ENCODE results near the gene GNB1L.

The GNB1L gene

GRCh38 chr22:19748991-19749664 lies 105.5 kb downstream of the GNB1L start:
- DNase-seq (ENCODE audit: low spot score): no peak

- no peak for DNase-seq (ENCODE audit: low spot score)
Observed at GRCh38 chr22:19748139-19748538, 106.5 kb downstream of the GNB1L start.

- DNase-seq (ENCODE audit: low spot score): no peak
Observed at GRCh38 chr22:19747551-19747950, 107.1 kb downstream of the GNB1L start.

- no peak for DNase-seq (ENCODE audit: low spot score)
Observed at GRCh38 chr22:19746726-19747125, 107.9 kb downstream of the GNB1L start.

- no peak for DNase-seq (ENCODE audit: low spot score)
Observed at GRCh38 chr22:19745155-19746101, 109.2 kb downstream of the GNB1L start.

GRCh38 chr22:19744350-19745006 lies 110.2 kb downstream of the GNB1L start:
- no peak for DNase-seq (ENCODE audit: low spot score)

- DNase-seq (ENCODE audit: low spot score): no peak
Observed at GRCh38 chr22:19743651-19744050, 111.0 kb downstream of the GNB1L start.

- no peak for DNase-seq (ENCODE audit: low spot score)
Observed at GRCh38 chr22:19743081-19743480, 111.6 kb downstream of the GNB1L start.

GRCh38 chr22:19742160-19743066 lies 112.3 kb downstream of the GNB1L start:
- no peak for DNase-seq (ENCODE audit: low spot score)

GRCh38 chr22:19741053-19741452 lies 113.6 kb downstream of the GNB1L start:
- no peak for DNase-seq (ENCODE audit: low spot score)

GRCh38 chr22:19740586-19740985 lies 114.1 kb downstream of the GNB1L start:
- DNase-seq (ENCODE audit: low spot score): no peak

- no peak for DNase-seq (ENCODE audit: low spot score)
Observed at GRCh38 chr22:19739911-19740449, 114.7 kb downstream of the GNB1L start.

GRCh38 chr22:19739448-19739895 lies 115.2 kb downstream of the GNB1L start:
- no peak for DNase-seq (ENCODE audit: low spot score)

GRCh38 chr22:19738664-19739447 lies 115.8 kb downstream of the GNB1L start:
- no peak for DNase-seq (ENCODE audit: low spot score)

- DNase-seq (ENCODE audit: low spot score): no peak
Observed at GRCh38 chr22:19737846-19738663, 116.6 kb downstream of the GNB1L start.

- no peak for DNase-seq (ENCODE audit: low spot score)
Observed at GRCh38 chr22:19735665-19736510, 118.8 kb downstream of the GNB1L start.

GRCh38 chr22:19734837-19735382 lies 119.8 kb downstream of the GNB1L start:
- no peak for DNase-seq (ENCODE audit: low spot score)

GRCh38 chr22:19734163-19734562 lies 120.5 kb downstream of the GNB1L start:
- DNase-seq (ENCODE audit: low spot score): no peak

All from ecto neural progenitor cell (in vitro differentiated cells).